Adipocyte (in vitro differentiated cells): ENCODE results near the gene LAMB3.

Experiments
- DNase-seq: peaks from one replicate; pipeline ENCODE4 v3.0.0-alpha.2; 2015; ENCODE audit warnings: low read depth
- H3K27me3 ChIP-seq: replicated peaks from 2 replicates; pipeline ENCODE4 v1.7.0; 2013; ENCODE audit warnings: mild to moderate bottlenecking, low read length, moderate library complexity; ENCODE audit not compliant: control insufficient read depth, insufficient read depth
- H3K36me3 ChIP-seq: 2 replicates; pipeline ENCODE4 v1.7.0; 2013; ENCODE audit warnings: low read length, mild to moderate bottlenecking, moderate library complexity; ENCODE audit not compliant: control insufficient read depth, insufficient read depth, severe bottlenecking
- H3K4me1 ChIP-seq: 2 replicates; pipeline ENCODE4 v1.7.0; 2013; ENCODE audit warnings: mild to moderate bottlenecking, low read length, moderate library complexity; ENCODE audit not compliant: control insufficient read depth, insufficient read depth
- H3K4me3 ChIP-seq: 2 replicates; pipeline ENCODE4 v1.7.0; 2013; ENCODE audit warnings: mild to moderate bottlenecking, low read length, moderate library complexity
- H3K9ac ChIP-seq: 2 replicates; pipeline ENCODE4 v1.7.0; 2013; ENCODE audit warnings: mild to moderate bottlenecking, low read length, moderate library complexity
- H3K9me3 ChIP-seq: 2 replicates; pipeline ENCODE4 v1.7.0; 2013; ENCODE audit warnings: mild to moderate bottlenecking, low read length, moderate library complexity; ENCODE audit not compliant: control insufficient read depth

Gene LAMB3

DNA sequence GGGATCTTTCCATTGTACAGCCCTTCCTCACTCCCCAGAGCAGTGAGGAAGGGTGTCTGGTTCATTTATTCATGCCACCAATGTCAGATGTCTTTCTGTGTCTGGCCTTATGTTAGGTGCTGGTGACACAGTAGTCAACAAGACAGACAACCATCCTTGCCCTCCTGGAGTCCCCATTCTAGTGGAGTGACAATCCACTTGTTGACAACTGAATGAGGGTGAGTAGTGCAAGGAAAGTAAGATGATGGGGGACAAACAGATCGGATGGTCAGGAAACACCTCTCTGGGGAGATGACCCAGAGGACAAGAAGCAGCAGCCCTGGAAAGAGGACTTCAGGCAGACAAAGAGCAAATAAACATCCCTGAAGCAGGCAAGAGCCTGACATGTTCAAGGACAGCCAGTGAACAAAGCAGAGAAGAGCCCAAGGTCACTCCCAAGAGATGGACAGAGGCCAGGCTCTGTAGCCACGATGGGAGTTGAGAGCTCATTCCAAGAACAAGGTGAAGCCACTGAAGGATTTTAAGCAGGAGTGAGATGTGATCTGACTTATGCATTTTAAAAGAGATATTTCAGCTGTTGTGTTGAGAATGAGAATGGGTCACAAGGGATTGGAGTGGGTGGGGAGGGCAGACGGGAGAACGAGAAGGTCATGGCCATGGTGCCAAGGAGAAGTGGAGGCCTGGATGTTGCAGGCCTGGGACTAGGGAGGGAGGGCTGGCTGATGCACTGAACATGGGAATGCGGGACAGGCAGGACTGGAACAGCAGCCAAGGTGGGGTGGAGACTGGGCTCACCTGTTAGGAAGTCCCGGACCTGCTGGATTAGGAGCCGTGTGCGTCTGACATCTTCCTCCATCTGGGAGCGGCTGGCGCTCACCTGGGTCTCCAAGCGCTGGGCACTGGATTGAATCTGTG, 30.2 kb downstream of the LAMB3 start:
- Histone ChIP-seq H3K4me1 (peaks cover 12% of the 10 kb centered on the region), H3K9me3 (no peaks in the 10 kb centered on the region), H3K9ac (no peak overlapping the region), H3K36me3 (peaks cover 31% of the 10 kb centered on the region), H3K27me3 (no peaks in the 10 kb centered on the region), H3K4me3 (no peak overlapping the region)
- no peak for DNase-seq

GRCh38 chr1:209621286-209621685, 30.9 kb downstream of the LAMB3 start:
- no peak overlapping the region for H3K4me3 ChIP-seq
- H3K4me1 ChIP-seq: peaks cover 12% of the 10 kb centered on the region
- DNase-seq: no peak
- peaks cover 39% of the 10 kb centered on the region for H3K36me3 ChIP-seq
- no peaks in the 10 kb centered on the region for H3K9me3 ChIP-seq
- H3K27me3 ChIP-seq: no peaks in the 10 kb centered on the region
- H3K9ac ChIP-seq: no peak overlapping the region

DNA sequence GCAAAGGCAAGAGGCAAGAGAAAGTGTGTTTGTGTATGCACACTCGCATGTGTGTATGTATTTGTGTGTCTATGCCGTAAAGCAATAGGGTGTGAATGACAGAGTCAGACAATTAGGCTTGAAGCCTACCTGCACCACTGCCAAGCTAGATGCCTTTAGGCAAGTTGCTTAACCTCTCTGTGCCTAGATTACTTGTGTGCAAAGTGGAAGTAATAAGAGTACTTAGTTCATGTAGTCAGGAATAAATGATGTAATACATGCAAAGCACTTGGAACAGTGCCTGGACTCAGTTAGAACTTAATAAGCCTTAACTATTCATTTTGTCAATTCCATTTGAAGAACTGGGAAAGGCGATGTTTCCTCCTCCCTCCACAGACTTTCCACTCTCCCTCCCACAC, 31.7 kb downstream of the LAMB3 start:
- no peak overlapping the region for H3K9ac ChIP-seq
- H3K36me3 ChIP-seq: peaks cover 40% of the 10 kb centered on the region
- peak; percentile 47 for DNase-seq
- H3K4me1 ChIP-seq: peaks cover 12% of the 10 kb centered on the region
- H3K27me3 ChIP-seq: no peaks in the 10 kb centered on the region
- no peak overlapping the region for H3K4me3 ChIP-seq
- no peaks in the 10 kb centered on the region for H3K9me3 ChIP-seq

DNA sequence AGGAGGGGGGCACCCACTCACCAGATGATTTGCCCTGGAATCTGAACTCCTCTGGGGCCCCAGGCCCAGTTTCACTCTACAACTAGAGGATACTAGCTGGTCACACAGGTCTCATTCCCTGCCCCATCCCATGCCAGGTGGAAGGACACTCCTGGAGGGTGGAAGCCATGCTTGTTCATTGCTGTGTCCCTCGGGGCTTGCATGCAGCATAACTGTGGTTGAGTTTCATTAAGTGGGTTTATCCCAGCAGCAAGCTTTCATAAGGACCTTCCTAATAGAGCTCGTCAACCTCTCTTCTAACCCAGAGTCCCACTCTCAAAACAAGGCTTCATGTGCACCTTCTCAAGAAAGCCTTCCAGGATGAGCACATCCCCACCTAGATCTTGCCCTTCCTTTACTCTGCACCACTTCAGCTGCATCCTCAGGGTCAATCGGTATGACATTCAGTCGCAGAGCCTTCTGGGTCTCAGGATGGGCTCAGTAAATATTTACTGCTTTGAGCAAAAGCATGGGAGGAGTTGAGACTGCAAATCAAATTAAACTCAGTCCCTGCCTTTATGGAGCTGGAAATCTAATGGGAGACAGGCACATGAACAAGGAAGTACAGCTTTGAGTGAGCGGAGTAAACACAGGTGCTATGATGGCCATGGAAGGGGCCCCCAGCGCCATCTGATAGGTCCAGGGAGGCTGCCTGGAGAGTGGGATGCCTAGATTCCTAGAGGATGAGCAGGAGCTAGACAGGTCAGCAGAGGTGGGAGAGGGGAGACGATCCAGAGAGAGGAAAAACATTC, 32.3 kb downstream of the LAMB3 start:
- Histone ChIP-seq H3K9ac (no peak overlapping the region), H3K36me3 (peaks cover 40% of the 10 kb centered on the region), H3K4me1 (peaks cover 12% of the 10 kb centered on the region), H3K9me3 (no peaks in the 10 kb centered on the region), H3K27me3 (no peaks in the 10 kb centered on the region), H3K4me3 (no peak overlapping the region)
- no peak for DNase-seq

DNA sequence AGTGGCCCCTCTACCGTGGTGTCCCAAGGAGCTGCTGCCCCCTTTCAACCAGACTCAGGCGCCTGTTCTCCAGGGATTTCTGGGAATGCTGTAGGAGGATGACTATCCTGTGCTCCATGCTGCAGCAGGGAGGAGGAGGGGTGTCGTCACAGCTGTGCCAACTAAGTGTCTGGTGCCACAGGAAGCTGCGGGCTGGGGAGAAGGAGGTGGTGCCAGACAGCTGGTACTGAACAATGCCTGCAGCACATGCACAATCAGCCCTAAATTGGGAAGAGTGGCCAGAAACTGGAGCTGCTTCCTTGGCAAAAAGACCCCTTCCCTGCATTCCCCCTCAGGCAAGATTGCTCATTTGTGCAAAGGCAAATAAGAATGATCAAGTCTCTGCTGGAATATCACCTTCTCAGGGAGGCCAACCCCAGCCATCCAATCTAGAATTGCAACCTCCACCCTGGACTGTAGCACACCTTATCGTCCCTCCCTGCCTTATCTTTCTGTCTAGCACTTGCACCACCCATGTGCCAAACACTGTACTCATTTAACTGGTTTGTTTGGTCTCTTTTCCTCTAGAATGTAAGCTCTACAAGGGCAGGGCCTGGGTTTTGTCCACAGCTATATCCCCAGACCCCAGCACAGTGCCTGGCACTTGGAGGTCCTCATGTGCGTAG, 33.3 kb downstream of the LAMB3 start:
- H3K9ac ChIP-seq: no peak overlapping the region
- peaks cover 44% of the 10 kb centered on the region for H3K36me3 ChIP-seq
- H3K4me3 ChIP-seq: no peak overlapping the region
- H3K9me3 ChIP-seq: no peaks in the 10 kb centered on the region
- peaks cover 12% of the 10 kb centered on the region for H3K4me1 ChIP-seq
- H3K27me3 ChIP-seq: no peaks in the 10 kb centered on the region
- no peak for DNase-seq

GRCh38 chr1:209618291-209618690, 33.9 kb downstream of the LAMB3 start:
- Histone ChIP-seq H3K36me3 (peaks cover 43% of the 10 kb centered on the region), H3K4me1 (peaks cover 12% of the 10 kb centered on the region), H3K4me3 (no peak overlapping the region), H3K9ac (no peak overlapping the region), H3K9me3 (no peaks in the 10 kb centered on the region), H3K27me3 (no peaks in the 10 kb centered on the region)
- DNase-seq: no peak

- H3K36me3 ChIP-seq: peaks cover 39% of the 10 kb centered on the region
- H3K27me3 ChIP-seq: no peaks in the 10 kb centered on the region
- no peaks in the 10 kb centered on the region for H3K9me3 ChIP-seq
These were observed 34.5 kb downstream of the LAMB3 start for GRCh38 chr1:209617755-209618154.

DNA sequence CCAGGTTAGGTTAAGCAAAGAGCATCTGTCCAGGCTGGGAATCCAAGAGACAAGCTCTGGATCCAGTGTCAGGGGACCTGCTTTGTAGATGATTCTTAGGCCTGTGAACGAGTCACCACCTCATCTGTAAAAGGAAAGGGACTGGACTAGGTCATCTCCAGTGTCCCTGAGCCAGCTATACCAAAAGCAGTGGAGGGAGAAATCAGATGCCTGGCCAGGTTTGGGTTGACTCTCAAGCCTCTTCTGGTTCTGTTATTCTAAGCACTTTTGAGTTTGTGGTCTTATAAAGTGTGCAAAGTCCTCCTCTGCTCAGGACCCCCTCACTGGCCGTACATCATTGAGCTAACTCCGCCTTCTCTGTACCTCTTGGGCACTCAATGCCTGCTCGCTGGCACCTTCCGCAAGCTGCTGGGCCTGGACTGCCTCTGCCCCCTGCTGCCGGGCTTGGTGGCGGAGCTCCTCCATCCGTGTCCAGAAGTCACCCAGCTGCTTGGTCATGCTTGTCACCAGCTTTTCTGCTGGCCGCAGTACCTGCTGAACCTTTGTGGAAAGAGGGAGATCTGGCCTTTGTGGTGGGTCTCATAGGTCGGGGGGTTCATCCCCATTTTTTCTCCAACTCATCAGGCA, 35.1 kb downstream of the LAMB3 start:
- Histone ChIP-seq H3K4me1 (peaks cover 12% of the 10 kb centered on the region), H3K9me3 (no peaks in the 10 kb centered on the region), H3K27me3 (no peaks in the 10 kb centered on the region), H3K36me3 (peaks cover 33% of the 10 kb centered on the region), H3K9ac (no peak overlapping the region), H3K4me3 (no peak overlapping the region)
- no peak for DNase-seq

More at GRCh38 chr1:209617755-209618154, 34.5 kb downstream of the LAMB3 start:
- peaks cover 12% of the 10 kb centered on the region for H3K4me1 ChIP-seq
- H3K9ac ChIP-seq: no peak overlapping the region
- H3K4me3 ChIP-seq: no peak overlapping the region
- no peak for DNase-seq

GRCh38 chr1:209616366-209617046, 35.7 kb downstream of the LAMB3 start:
- H3K4me3 ChIP-seq: no peak overlapping the region
- no peaks in the 10 kb centered on the region for H3K9me3 ChIP-seq
- no peak overlapping the region for H3K9ac ChIP-seq
- H3K27me3 ChIP-seq: no peaks in the 10 kb centered on the region
- DNase-seq: no peak
- peaks cover 12% of the 10 kb centered on the region for H3K4me1 ChIP-seq
- peaks cover 31% of the 10 kb centered on the region for H3K36me3 ChIP-seq

- DNase-seq: no peak
- no peaks in the 10 kb centered on the region for H3K9me3 ChIP-seq
- no peaks in the 10 kb centered on the region for H3K27me3 ChIP-seq
- H3K36me3 ChIP-seq: peaks cover 31% of the 10 kb centered on the region
- H3K4me1 ChIP-seq: peaks cover 5% of the 10 kb centered on the region
- no peak overlapping the region for H3K9ac ChIP-seq
- H3K4me3 ChIP-seq: no peak overlapping the region
These were observed 37.3 kb downstream of the LAMB3 start for GRCh38 chr1:209614906-209615305.
